Sigmoid colon (tissue), 7 donors: ENCODE data around the gene CCDC187. TPM values are rescaled to one million over a fixed set of nuclear protein-coding genes. Genes with fewer than 3 reads are reported as not detected.

Experiments used
- DNase-seq: peaks from one replicate; pipeline ENCODE4 v3.0.0-alpha.2; 2019
- H3K27ac ChIP-seq, 4 donors: fragments of 200-600 bp; sonication (generic); one replicate each; pipeline ENCODE4 v1.5.1; 2016 to 2019; ENCODE audit warnings: mild to moderate bottlenecking in 1 of 4
- H3K27me3 ChIP-seq, 3 donors: fragments of 200-600 bp; sonication (generic); one replicate each; pipeline ENCODE4 v1.5.1; 2019; ENCODE audit warnings: mild to moderate bottlenecking in 1 of 3
- H3K36me3 ChIP-seq, 4 donors: fragments of 200-600 bp; sonication (generic); one replicate each; pipeline ENCODE4 v1.5.1; 2016 to 2019
- H3K4me1 ChIP-seq, 4 donors: fragments of 200-600 bp; sonication (generic); one replicate each; pipeline ENCODE4 v1.5.1; 2017 to 2019
- H3K4me3 ChIP-seq, 4 donors: fragments of 200-600 bp; sonication (generic); one replicate each; pipeline ENCODE4 v1.5.1; 2017 to 2019; ENCODE audit warnings: mild to moderate bottlenecking in 2 of 4, moderate library complexity in 1 of 4
- H3K9me3 ChIP-seq, 4 donors: fragments of 200-600 bp in 3 of 4; sonication (generic) in 3 of 4; one replicate each; pipeline versions ENCODE4 v1.5.1 to v1.6.1; 2013 to 2019
- CTCF ChIP-seq, 4 experiments: fragments of 450-650 bp in 3 of 4; fragments of 200-600 bp in 1 of 4; IDR thresholded peaks; one replicate each; pipeline ENCODE4 v1.5.1; 2016 to 2019; ENCODE audit warnings: antibody characterized with exemption in 4 of 4, mild to moderate bottlenecking in 3 of 4, moderate library complexity in 2 of 4
- EP300 ChIP-seq, 4 donors: sonication (generic); formaldehyde crosslinking; IDR thresholded peaks; one replicate each; pipeline ENCODE4 v1.6.1; 2017; ENCODE audit warnings: antibody characterized with exemption in 4 of 4
- POLR2A ChIP-seq, 2 donors: fragments of 450-650 bp; IDR thresholded peaks; one replicate each; pipeline ENCODE4 v1.6.1; 2016; ENCODE audit warnings: antibody characterized with exemption in 2 of 2, mild to moderate bottlenecking in 2 of 2, moderate library complexity in 2 of 2
- POLR2AphosphoS5 ChIP-seq, 4 donors: sonication (generic); formaldehyde crosslinking; IDR thresholded peaks; one replicate each; pipeline ENCODE4 v1.6.1; 2017; ENCODE audit warnings: antibody characterized with exemption in 4 of 4
- WGBS, 2 donors: extraction: QIAGEN DNeasy Blood & Tissue Kit; methylation state at CpG; one replicate each; pipeline ENCODE4 v1.1.7; 2013; 5-methylcytosine and 5-hydroxymethylcytosine counted together
- intact Hi-C: fragments of 100-400 bp; cut with DNase I; formaldehyde crosslinking; loops from one replicate; pipeline ENCODE4 v1.15.1; 2023
- polyA plus RNA-seq, 3 donors: library from polyadenylated mRNA; stranded (reverse); fragments of 200-250 nt; gene quantifications; one replicate each; pipeline ENCODE4 v1.2.3, GENCODE V29; 2013
- total RNA-seq, 4 donors: library from RNA; depleted of rRNA; stranded (reverse); fragments of >200 nt; gene quantifications; one replicate each; pipeline ENCODE4 v1.1.0, GENCODE V29; 2016
- donor health status: healthy with polysubstance abuse.
- donor health status: Bipolar disorder and iron deficiency.
- donor health status: healthy.

CCDC187 gene
- total and polyA plus RNA-seq, 7 donors, result 0.32 TPM; not detected in 6

DNA sequence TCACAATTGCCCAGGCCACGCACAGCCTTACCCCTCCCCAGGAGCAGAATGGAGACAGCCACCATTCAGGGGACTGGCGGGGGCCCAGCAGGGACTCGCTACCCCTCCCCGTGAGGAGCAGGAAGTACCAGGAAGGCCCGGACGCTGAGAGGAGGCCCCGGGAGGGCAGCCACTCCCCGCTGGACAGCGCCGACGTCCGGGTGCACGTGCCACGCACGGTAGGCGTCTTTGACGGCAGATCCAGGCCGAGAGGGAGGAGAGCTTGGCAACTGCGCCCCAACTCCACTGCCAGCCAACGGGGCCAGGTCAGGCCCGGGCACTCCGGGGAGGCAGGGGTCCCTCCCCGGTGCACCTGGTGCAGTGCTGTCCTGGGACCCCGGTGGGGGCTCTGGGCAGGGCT, 45.7 kb upstream of the CCDC187 start:
- Histone ChIP-seq H3K27ac (no peak overlapping the region), H3K36me3 (peaks cover 0 to 14% (median 0%) of the 10 kb centered on the region in 4 donors), H3K4me1 (peaks cover 0 to 23% (median 9%) of the 10 kb centered on the region in 4 donors), H3K27me3 (no peaks in the 10 kb centered on the region), H3K9me3 (no peaks in the 10 kb centered on the region), H3K4me3 (no peak overlapping the region)
- 68 to 90% methylated on average over 24 of the region's 24 CpGs for WGBS, 2 donors
- intact Hi-C loops, result no loop called here
- DNase-seq, result no peak
- no peak for TF ChIP-seq CTCF (IDR thresholded peaks at IDR 0.05)
- no peak for TF ChIP-seq POLR2AphosphoS5 (IDR thresholded peaks at IDR 0.05)
- TF ChIP-seq POLR2A (IDR thresholded peaks at IDR 0.05), result no peak
- TF ChIP-seq EP300 (IDR thresholded peaks at IDR 0.05), result no peak

DNA sequence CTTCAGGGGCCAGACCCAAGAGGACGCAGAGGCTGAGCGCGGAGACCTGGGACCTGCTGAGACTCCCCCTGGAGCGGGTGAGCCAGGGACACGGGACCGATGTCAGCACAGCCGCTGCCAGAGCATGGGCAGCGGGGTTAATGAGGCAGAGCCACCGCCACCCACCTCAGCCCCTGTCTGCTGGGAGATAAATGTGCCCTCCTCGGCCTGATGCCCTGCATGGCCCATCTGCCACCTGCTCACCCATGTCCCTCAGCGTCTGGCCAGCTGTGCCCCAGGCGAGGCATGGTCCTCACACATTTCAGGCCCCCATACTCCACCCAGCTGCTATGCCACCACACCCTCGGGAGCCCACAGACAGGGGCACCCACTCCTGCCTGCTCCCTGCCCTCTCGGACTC, 44.8 kb upstream of the CCDC187 start:
- intact Hi-C loops, result no loop called here
- TF ChIP-seq CTCF (IDR thresholded peaks at IDR 0.05) (no peak), POLR2AphosphoS5 (IDR thresholded peaks at IDR 0.05) (no peak), POLR2A (IDR thresholded peaks at IDR 0.05) (no peak), EP300 (IDR thresholded peaks at IDR 0.05) (no peak)
- Histone ChIP-seq H3K4me3 (no peak overlapping the region), H3K4me1 (peaks cover 0 to 15% (median 3%) of the 10 kb centered on the region in 4 donors), H3K27me3 (no peaks in the 10 kb centered on the region), H3K27ac (no peak overlapping the region), H3K9me3 (no peaks in the 10 kb centered on the region), H3K36me3 (peaks cover 0 to 14% (median 0%) of the 10 kb centered on the region in 4 donors)
- no peak for DNase-seq
- WGBS, 2 donors, result 74 to 87% methylated on average over 14 of the region's 14 CpGs

- 76 to 83% methylated on average over 34 of the region's 34 CpGs for WGBS, 2 donors
- no peaks in the 10 kb centered on the region for H3K9me3 ChIP-seq
- peaks cover 0 to 14% (median 0%) of the 10 kb centered on the region in 4 donors for H3K36me3 ChIP-seq
- peaks cover 0 to 23% (median 11%) of the 10 kb centered on the region in 4 donors for H3K4me1 ChIP-seq
- H3K27me3 ChIP-seq, result no peaks in the 10 kb centered on the region
- DNase-seq, result no peak
- TF ChIP-seq EP300 (IDR thresholded peaks at IDR 0.05), result no peak
- TF ChIP-seq CTCF (IDR thresholded peaks at IDR 0.05), result no peak
- TF ChIP-seq POLR2A (IDR thresholded peaks at IDR 0.05), result no peak
- TF ChIP-seq POLR2AphosphoS5 (IDR thresholded peaks at IDR 0.05), result no peak
- no peak overlapping the region for H3K27ac ChIP-seq
- H3K4me3 ChIP-seq, result no peak overlapping the region
- intact Hi-C loops, result no loop called here
Measured at GRCh38 chr9:136347472-136348256, 43.8 kb upstream of the CCDC187 start.

DNA sequence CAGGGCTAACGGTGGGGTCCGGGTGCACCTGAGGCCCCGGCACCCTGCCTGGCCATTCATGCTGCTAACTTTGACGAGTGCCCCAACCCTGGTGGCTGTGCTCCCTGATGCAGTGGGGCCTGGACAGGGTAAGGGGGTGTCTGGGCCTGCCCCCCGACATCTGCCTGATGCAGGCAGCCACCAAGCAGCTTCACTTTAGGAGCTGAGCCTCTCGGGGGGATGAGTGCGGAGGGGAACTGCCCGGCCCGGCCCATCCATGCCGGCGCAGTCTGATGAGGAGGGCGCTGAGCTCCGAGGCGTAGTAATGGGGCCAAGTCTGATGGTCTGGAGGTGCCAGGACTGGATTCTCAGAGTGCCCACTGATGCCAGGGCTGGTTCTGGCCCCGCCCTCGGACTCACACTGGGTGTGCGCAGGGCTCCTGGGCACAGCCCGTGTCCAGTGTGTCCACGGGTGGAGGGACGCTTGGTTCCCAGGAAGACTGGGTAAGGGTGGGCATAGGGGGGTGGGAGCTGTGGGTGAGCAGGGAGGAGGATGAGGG, 43.1 kb upstream of the CCDC187 start:
- H3K36me3 ChIP-seq, result peaks cover 0 to 14% (median 0%) of the 10 kb centered on the region in 4 donors
- WGBS, 2 donors, result 80 to 86% methylated on average over 20 of the region's 20 CpGs
- peaks cover 0 to 30% (median 18%) of the 10 kb centered on the region in 4 donors for H3K4me1 ChIP-seq
- H3K27ac ChIP-seq, result no peak overlapping the region
- no peaks in the 10 kb centered on the region for H3K27me3 ChIP-seq
- DNase-seq, result no peak
- H3K9me3 ChIP-seq, result no peaks in the 10 kb centered on the region
- no peak for TF ChIP-seq POLR2A (IDR thresholded peaks at IDR 0.05)
- TF ChIP-seq POLR2AphosphoS5 (IDR thresholded peaks at IDR 0.05), result no peak
- no peak for TF ChIP-seq EP300 (IDR thresholded peaks at IDR 0.05)
- no peak for TF ChIP-seq CTCF (IDR thresholded peaks at IDR 0.05)
- H3K4me3 ChIP-seq, result no peak overlapping the region
- intact Hi-C loops, result no loop called here
